Uterus (tissue), 2 donors: ENCODE data around the gene CD300C.

Experiments
- CTCF ChIP-seq, 4 experiments: fragments of 200-600 bp in 2 of 4; fragments of 450-650 bp in 2 of 4; sonication (generic) in 2 of 4; IDR thresholded peaks; one replicate each; pipeline ENCODE4 v1.5.1; 2016 to 2019; ENCODE audit warnings: antibody characterized with exemption in 4 of 4, mild to moderate bottlenecking in 2 of 4, moderate library complexity in 1 of 4
- POLR2A ChIP-seq, 2 donors: fragments of 450-650 bp; IDR thresholded peaks; one replicate each; pipeline ENCODE4 v1.6.1; 2016; ENCODE audit warnings: antibody characterized with exemption in 2 of 2, mild to moderate bottlenecking in 1 of 2, moderate library complexity in 1 of 2

DNA sequence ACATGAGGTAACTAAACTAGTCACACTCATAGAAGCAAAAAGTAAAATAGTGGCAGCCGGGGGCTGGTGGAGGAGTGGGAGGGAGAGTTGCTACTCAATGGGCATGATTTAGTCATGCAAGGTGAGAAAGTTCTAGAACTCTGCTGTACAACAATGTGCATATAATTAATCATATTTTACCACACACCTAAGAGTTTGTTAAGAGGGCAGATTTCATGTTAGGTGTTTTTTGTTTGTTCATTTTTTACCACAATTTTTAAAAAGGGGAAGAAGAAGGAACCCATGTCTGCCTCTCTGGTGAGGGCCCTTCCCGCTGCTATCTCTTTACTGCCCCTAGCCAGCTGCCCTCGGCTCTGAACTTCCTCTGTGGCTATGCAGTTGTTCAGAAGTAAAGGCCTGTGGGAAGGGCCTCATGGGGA, 25.9 kb downstream of the CD300C start:
- TF ChIP-seq POLR2A (IDR thresholded peaks at IDR 0.05): no peak
- no peak for TF ChIP-seq CTCF (IDR thresholded peaks at IDR 0.05)
